ENCODE results near the gene CNNM2.

DNA sequence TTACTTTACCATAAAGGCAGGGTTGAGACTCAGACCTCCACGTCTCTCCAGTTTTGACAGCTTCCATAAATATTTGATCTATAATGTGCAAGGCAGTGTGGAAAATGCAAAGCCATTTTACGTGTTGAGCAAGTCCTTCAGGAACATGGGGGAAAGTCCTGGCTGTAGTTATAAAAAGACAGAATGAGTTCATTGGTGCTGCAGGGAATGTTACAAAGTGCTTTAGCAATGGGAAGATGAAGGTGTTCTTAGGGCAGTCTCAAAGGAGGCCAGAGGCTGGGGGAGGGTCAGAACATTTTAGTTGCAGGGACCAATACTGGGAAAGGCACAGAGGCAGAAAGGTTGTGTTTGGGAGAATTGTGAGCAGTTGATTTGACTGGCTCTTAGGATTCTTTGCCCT is 27.9 kb downstream of the CNNM2 start:
- TF ChIP-seq CTCF (conservative IDR thresholded peaks at IDR 0.05; ENCODE audit: low read length): no peak
- TF ChIP-seq EZH2phosphoT487 (IDR thresholded peaks at IDR 0.05; ENCODE audit: borderline replicate concordance): no peak
